K562 (cell line): ENCODE data around the gene OR2B2. TPM values are rescaled to one million over a fixed set of nuclear protein-coding genes. Genes with fewer than 3 reads are reported as not detected.

Experiments
- COPS2 ChIP-seq: fragments of 450-650 bp; conservative IDR thresholded peaks from 2 replicates; pipeline ENCODE4 v1.6.1; 2016; ENCODE audit warnings: mild to moderate bottlenecking, moderate library complexity
- ESRRA ChIP-seq: fragments of 450-650 bp; IDR thresholded peaks from 2 replicates; pipeline ENCODE4 v1.6.1; 2014; ENCODE audit warnings: low read depth, mild to moderate bottlenecking, moderate library complexity, borderline replicate concordance
- ETS1 ChIP-seq: conservative IDR thresholded peaks from 2 replicates; pipeline ENCODE4 v1.6.1; 2011; ENCODE audit warnings: low read depth, mild to moderate bottlenecking, low read length; ENCODE audit not compliant: control insufficient read depth
- GATAD2A ChIP-seq: fragments of 450-650 bp; IDR thresholded peaks from 2 replicates; pipeline ENCODE4 v1.6.1; 2017
- HDAC1 ChIP-seq, 2 experiments: fragments of 450-650 bp; IDR thresholded peaks; 2 replicates each; pipeline ENCODE4 v1.6.1; 2016 to 2017; ENCODE audit warnings: inconsistent platforms in 1 of 2, mild to moderate bottlenecking in 1 of 2, moderate library complexity in 1 of 2
- HLTF ChIP-seq: fragments of 450-650 bp; IDR thresholded peaks from 2 replicates; pipeline ENCODE4 v1.6.1; 2016
- IRF1 ChIP-seq: sonication (generic); formaldehyde crosslinking; IDR thresholded peaks from 2 replicates; pipeline ENCODE4 v1.8.0; 2022; ENCODE audit warnings: missing genetic modification reagents, mild to moderate bottlenecking, borderline replicate concordance
- KLF6 ChIP-seq: fragments of 250-450 bp; sonication (Bioruptor Pico); IDR thresholded peaks from 2 replicates; pipeline ENCODE4 v1.4.0; 2020; ENCODE audit warnings: mild to moderate bottlenecking, moderate library complexity, borderline replicate concordance
- MBD1 ChIP-seq: fragments of 250-450 bp; sonication (Bioruptor Pico); IDR thresholded peaks from 2 replicates; pipeline ENCODE4 v1.8.0; 2022; ENCODE audit warnings: inconsistent platforms
- SMAD3 ChIP-seq: fragments of 450-650 bp; formaldehyde crosslinking; conservative IDR thresholded peaks from 2 replicates; pipeline ENCODE4 v1.4.0; 2020; ENCODE audit warnings: mild to moderate bottlenecking
- SPI1 ChIP-seq: IDR thresholded peaks from 2 replicates; pipeline ENCODE4 v1.6.1; 2011; ENCODE audit warnings: low read depth, low read length, control low read depth, borderline replicate concordance
- SUPT5H ChIP-seq: fragments of 450-650 bp; IDR thresholded peaks from 2 replicates; pipeline ENCODE4 v1.6.1; 2016
- TEAD1 ChIP-seq, 2 experiments: fragments of 450-650 bp in 1 of 2; sonication (generic) in 1 of 2; formaldehyde crosslinking; IDR thresholded peaks; 2 replicates each; pipeline versions ENCODE4 v1.4.0 to v1.8.0; 2020 to 2022; ENCODE audit warnings: mild to moderate bottlenecking in 2 of 2, missing genetic modification reagents in 1 of 2
- ZBTB8A ChIP-seq: fragments of 450-650 bp; IDR thresholded peaks from 2 replicates; pipeline ENCODE4 v1.6.1; 2018; ENCODE audit warnings: mild to moderate bottlenecking, moderate library complexity; ENCODE audit not compliant: partially characterized antibody
- ZBTB9 ChIP-seq: fragments of 450-650 bp; formaldehyde crosslinking; IDR thresholded peaks from 2 replicates; pipeline ENCODE4 v1.4.0; 2020; ENCODE audit warnings: mild to moderate bottlenecking, moderate library complexity
- ZFP91 ChIP-seq: sonication (generic); formaldehyde crosslinking; IDR thresholded peaks from 2 replicates; pipeline ENCODE4 v1.8.0; 2022; ENCODE audit warnings: mild to moderate bottlenecking, missing genetic modification reagents
- ZMIZ1 ChIP-seq, 2 experiments: fragments of 150-350 bp in 1 of 2; IDR thresholded peaks; 2 replicates each; pipeline ENCODE4 v1.6.1; 2012 to 2016; ENCODE audit warnings: low read depth in 2 of 2, low read length in 2 of 2, mild to moderate bottlenecking in 1 of 2, moderate library complexity in 1 of 2
- ZNF224 ChIP-seq: sonication (generic); formaldehyde crosslinking; IDR thresholded peaks from 2 replicates; pipeline ENCODE4 v1.8.0; 2022; ENCODE audit warnings: mild to moderate bottlenecking, missing genetic modification reagents
- ZNF76 ChIP-seq: fragments of 250-450 bp; sonication (Bioruptor Pico); IDR thresholded peaks from 2 replicates; pipeline ENCODE4 v1.4.0; 2020; ENCODE audit warnings: mild to moderate bottlenecking, moderate library complexity, borderline replicate concordance
- polyA plus RNA-seq, 8 experiments: library from polyadenylated mRNA; depleted of rRNA in 4 of 8; stranded (reverse) in 5 of 8; unstranded in 3 of 8; fragments of >200 nt; fragmentation: Nextera tagmentation in 2 of 8; fragmentation: Illumina TruSeq in 1 of 8; extraction: Ambion mirVana in 2 of 8; extraction: Trizol in 1 of 8; gene quantifications; 2 replicates each; pipeline versions ENCODE4 v1.2.1 to v1.2.3, GENCODE V29; 2011 to 2014; ENCODE audit warnings: inconsistent platforms in 1 of 8, missing spikeins in 1 of 8
- total RNA-seq, 7 experiments: library from RNA; depleted of rRNA in 6 of 7; stranded (reverse); fragments of >200 nt in 6 of 7; fragmentation: Illumina TruSeq in 2 of 7; extraction: Trizol in 2 of 7; gene quantifications; 2 replicates each; pipeline versions ENCODE4 v1.2.1 to v1.2.3, GENCODE V29; 2011 to 2021; ENCODE audit warnings: low replicate concordance in 1 of 7

OR2B2 gene
- total and polyA plus RNA-seq, 9 of the 15 experiments (the other 6 are each of a cell fraction or from before 2014, with no cell fraction given), result 0.24 TPM; not detected in 8

- TF ChIP-seq IRF1 (CRISPR knock-in tag) (no peak), COPS2 (no peak), KLF6 (CRISPR knock-in tag) (no peak), ETS1 (no peak; the same call in 1 of the 2 replicates), ESRRA (no peak), ZMIZ1 (IDR thresholded peaks at IDR 0.05; ENCODE audit: low read depth in 2 of 2, low read length in 2 of 2) (no peak), TEAD1 (CRISPR knock-in tag; IDR thresholded peaks at IDR 0.05) (peak; percentile 48 to 72; a peak in 1 of 4 replicates), HDAC1 (IDR thresholded peaks at IDR 0.05) (peak in 1 of 2 experiments; percentile 56; a peak in 2 of 4 replicates), HLTF (no peak), SMAD3 (CRISPR knock-in tag) (no peak), ZFP91 (peak; percentile 79; the same call in 1 of the 2 replicates), ZNF224 (CRISPR knock-in tag) (peak; percentile 87), SUPT5H (no peak), SPI1 (no peak), ZBTB9 (CRISPR knock-in tag) (peak; percentile 80), ZBTB8A (no peak), GATAD2A (no peak), MBD1 (CRISPR knock-in tag) (no peak), ZNF76 (CRISPR knock-in tag) (no peak)
Measured at GRCh38 chr6:27892649-27893058, 19.5 kb downstream of the OR2B2 start (continued).
